Heart left ventricle (tissue), 13 donors: ENCODE measurements around the gene SOST.

Experiments
- POLR2A ChIP-seq, 2 donors: fragments of 450-650 bp; IDR thresholded peaks; one replicate each; pipeline ENCODE4 v1.6.1; 2017; ENCODE audit warnings: antibody characterized with exemption in 2 of 2, mild to moderate bottlenecking in 2 of 2, moderate library complexity in 2 of 2
- TF ChIP-seq, protein P1 (sequence below), 12 donors: fragments of 200-600 bp; sonication (generic) in 4 of 12; IDR thresholded peaks; one replicate each; pipeline versions ENCODE4 v1.5.0 to v1.8.0; 2018 to 2022; ENCODE audit warnings: antibody characterized with exemption in 12 of 12, mild to moderate bottlenecking in 5 of 12
- donor health status: ischemic (EF 13 %, LVEDD 7.1; RV severe dilation, severe dysfunction).
- donor health status: DM: no; HTN: yes; CAD: no.
- donor health status: DM: no; HTN: no; CAD: no.
- donor health status: ischemic (EF 25% LVEDD 6.9; RV normal size, moderate dysfunction).
- donor health status: ischemic (EF 25% LVEDD 5.7; RV mildly dilated, moderate dysfunction).
- donor health status: ischemic (EF 35%, LVEDD 5.7; RV mildly dilated, moderate dysfunction).
- donor health status: nonischemic (EF 11% LVEDD 7.7; RV severe dilation, severe dysfunction).
- donor health status: DM: yes; HTN: yes; CAD: no.
- donor health status: PGD.
- donor health status: ischemic (EF 29% LVEDD 5.4; RV normal size, mild dysfunction).
- donor health status: nonischemic (EF 23%, LVEDD 6.1; RV moderate dilation, normal function).

DNA sequence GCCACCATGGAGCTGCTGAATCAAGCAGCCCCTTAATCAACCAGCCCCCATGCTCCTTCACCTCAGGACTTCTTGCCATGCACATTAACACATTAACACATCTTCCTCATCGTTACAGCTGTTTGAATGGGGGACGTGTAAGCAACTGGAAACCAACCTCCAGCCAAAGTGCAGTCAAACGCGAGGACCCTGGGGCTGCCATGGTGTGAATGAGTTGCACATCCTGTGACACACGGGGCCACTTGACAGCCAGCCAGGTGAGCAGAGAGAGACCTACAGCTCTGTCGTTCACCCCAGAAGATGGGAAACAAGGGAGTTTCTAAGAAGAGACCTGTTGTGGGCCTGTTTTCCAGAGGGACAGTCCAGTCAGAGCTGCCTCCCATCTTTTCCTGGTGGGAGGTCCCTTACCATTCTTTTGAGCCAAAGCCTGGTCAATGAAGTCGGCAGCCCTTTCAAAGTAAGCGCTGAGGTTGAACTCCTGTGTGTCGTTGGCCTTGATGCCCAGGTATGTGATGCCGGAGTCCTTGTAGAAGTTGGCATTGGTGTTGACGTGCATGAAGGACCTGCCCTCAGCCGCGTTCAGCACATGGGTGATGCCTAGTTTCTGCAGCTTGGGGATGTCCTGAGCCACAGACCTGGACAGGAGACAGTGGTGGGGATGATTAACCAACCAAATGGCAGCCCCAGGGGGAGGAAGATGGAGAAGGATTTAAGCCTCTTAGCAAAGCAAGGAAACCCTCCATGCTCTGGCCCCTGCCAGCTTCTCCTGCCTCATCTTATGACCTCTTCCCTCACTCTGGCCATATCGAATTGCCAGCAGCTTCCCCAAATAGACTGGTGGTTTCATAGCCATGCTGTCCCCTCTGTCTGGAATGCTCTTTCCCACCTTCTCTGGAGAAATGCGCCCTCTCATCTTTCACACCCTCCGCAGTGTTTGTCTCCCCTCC is 16.0 kb upstream of the SOST start:
- TF ChIP-seq, protein P1, sequence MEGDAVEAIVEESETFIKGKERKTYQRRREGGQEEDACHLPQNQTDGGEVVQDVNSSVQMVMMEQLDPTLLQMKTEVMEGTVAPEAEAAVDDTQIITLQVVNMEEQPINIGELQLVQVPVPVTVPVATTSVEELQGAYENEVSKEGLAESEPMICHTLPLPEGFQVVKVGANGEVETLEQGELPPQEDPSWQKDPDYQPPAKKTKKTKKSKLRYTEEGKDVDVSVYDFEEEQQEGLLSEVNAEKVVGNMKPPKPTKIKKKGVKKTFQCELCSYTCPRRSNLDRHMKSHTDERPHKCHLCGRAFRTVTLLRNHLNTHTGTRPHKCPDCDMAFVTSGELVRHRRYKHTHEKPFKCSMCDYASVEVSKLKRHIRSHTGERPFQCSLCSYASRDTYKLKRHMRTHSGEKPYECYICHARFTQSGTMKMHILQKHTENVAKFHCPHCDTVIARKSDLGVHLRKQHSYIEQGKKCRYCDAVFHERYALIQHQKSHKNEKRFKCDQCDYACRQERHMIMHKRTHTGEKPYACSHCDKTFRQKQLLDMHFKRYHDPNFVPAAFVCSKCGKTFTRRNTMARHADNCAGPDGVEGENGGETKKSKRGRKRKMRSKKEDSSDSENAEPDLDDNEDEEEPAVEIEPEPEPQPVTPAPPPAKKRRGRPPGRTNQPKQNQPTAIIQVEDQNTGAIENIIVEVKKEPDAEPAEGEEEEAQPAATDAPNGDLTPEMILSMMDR (IDR thresholded peaks at IDR 0.05), result no peak
- no peak for TF ChIP-seq POLR2A (IDR thresholded peaks at IDR 0.05)
